H1 (cell line): ENCODE results near the gene ZC3H6. TPM values are rescaled to one million over a fixed set of nuclear protein-coding genes. Genes with fewer than 3 reads are reported as not detected.

Source experiments
- CTCF ChIA-PET: fragments of 300-600 bp; sonication (Branson Sonifier 250); formaldehyde crosslinking; loops from one replicate; lab custom pipeline; 2021; ENCODE audit not compliant: partially characterized antibody; lab: Charles Lee
- POLR2A ChIA-PET: fragments of 300-600 bp; sonication (Branson Sonifier 250); formaldehyde crosslinking; loops from one replicate; lab custom pipeline; 2021; ENCODE audit warnings: inconsistent platforms; ENCODE audit not compliant: partially characterized antibody; lab: Charles Lee
- DNase-seq, 2 experiments: peaks; one replicate each; pipeline versions ENCODE4 v3.0.0 to v3.0.0-alpha.2; 2010 to 2022; ENCODE audit warnings: low spot score in 2 of 2, low read depth in 1 of 2, mixed read lengths in 1 of 2
- FAIRE-seq: peaks from 2 replicates; lab custom pipeline; 2011; peaks lifted over from hg19 to GRCh38; lab: Jason Lieb, UNC
- H2AFZ ChIP-seq: 2 replicates; pipeline ENCODE4 v1.8.1; 2012; ENCODE audit warnings: low read length, inconsistent platforms
- H2AK5ac ChIP-seq: 2 replicates; pipeline ENCODE4 v1.6.1; 2013; ENCODE audit warnings: low read depth, low read length
- H2BK120ac ChIP-seq: replicated peaks from 2 replicates; pipeline ENCODE3; 2013; ENCODE audit warnings: low read depth, low read length, inconsistent platforms
- H2BK12ac ChIP-seq: 2 replicates; pipeline ENCODE4 v1.6.1; 2013; ENCODE audit warnings: low read depth, low read length
- H2BK15ac ChIP-seq: 2 replicates; pipeline ENCODE4 v1.6.1; 2013; ENCODE audit warnings: low read length
- H2BK20ac ChIP-seq: 2 replicates; pipeline ENCODE4 v1.6.1; 2013; ENCODE audit warnings: low read length
- H2BK5ac ChIP-seq: 2 replicates; pipeline ENCODE4 v1.6.1; 2013; ENCODE audit warnings: low read depth, low read length
- H3K14ac ChIP-seq: 2 replicates; pipeline ENCODE4 v1.6.1; 2013; ENCODE audit warnings: inconsistent platforms; ENCODE audit not compliant: insufficient read length
- H3K18ac ChIP-seq: 2 replicates; pipeline ENCODE4 v1.6.1; 2013; ENCODE audit warnings: low read length; ENCODE audit errors: extremely low read depth
- H3K23ac ChIP-seq: 2 replicates; pipeline ENCODE4 v1.6.1; 2013; ENCODE audit warnings: inconsistent platforms; ENCODE audit not compliant: insufficient read length
- H3K23me2 ChIP-seq: 2 replicates; pipeline ENCODE4 v1.6.1; 2013; ENCODE audit warnings: low read depth, low read length
- H3K27ac ChIP-seq: 2 replicates; pipeline ENCODE4 v1.6.1; 2011; ENCODE audit warnings: low read depth, low read length, inconsistent platforms
- H3K27me3 ChIP-seq, 4 experiments: replicated peaks in 1 of 4; 1 replicate in 1 of 4; 2 replicates in 3 of 4; pipeline versions ENCODE4 v1.6.1 to v1.8.1; 2011 to 2013; ENCODE audit warnings: low read length in 3 of 4, mild to moderate bottlenecking in 3 of 4, inconsistent platforms in 2 of 4, mixed read lengths in 2 of 4, moderate library complexity in 1 of 4; ENCODE audit not compliant: control insufficient read depth in 3 of 4, insufficient read depth in 3 of 4; ENCODE audit errors: extremely low read depth in 1 of 4
- H3K36me3 ChIP-seq, 4 experiments: 2 replicates each; pipeline versions ENCODE4 v1.6.1 to v1.8.1; 2011 to 2013; ENCODE audit warnings: mild to moderate bottlenecking in 4 of 4, low read length in 3 of 4, moderate library complexity in 2 of 4, control low read depth in 1 of 4, inconsistent platforms in 1 of 4; ENCODE audit not compliant: insufficient read depth in 4 of 4, control insufficient read depth in 2 of 4
- H3K4ac ChIP-seq: replicated peaks from 2 replicates; pipeline ENCODE3; 2013; ENCODE audit warnings: low read length, low read depth, mixed read lengths, inconsistent platforms; ENCODE audit not compliant: insufficient read length
- H3K4me1 ChIP-seq, 4 experiments: replicated peaks in 1 of 4; 1 replicate in 1 of 4; 2 replicates in 3 of 4; pipeline versions ENCODE4 v1.6.1 to v1.8.1; 2011 to 2013; ENCODE audit warnings: low read length in 3 of 4, inconsistent platforms in 2 of 4, mixed read lengths in 1 of 4; ENCODE audit not compliant: insufficient read depth in 4 of 4, control insufficient read depth in 3 of 4
- H3K4me2 ChIP-seq, 2 experiments: 2 replicates each; pipeline versions ENCODE4 v1.6.1 to v1.8.1; 2011 to 2013; ENCODE audit warnings: low read depth in 2 of 2, low read length in 2 of 2, control low read depth in 1 of 2, inconsistent platforms in 1 of 2, mild to moderate bottlenecking in 1 of 2; ENCODE audit not compliant: insufficient read depth in 1 of 2
- H3K4me3 ChIP-seq, 4 experiments: fragments of 200-600, 300-600 bp in 1 of 4; sonication (generic), shearing (Covaris generic), sonication (Bioruptor Twin) in 1 of 4; 2 replicates each; pipeline versions ENCODE4 v1.5.1 to v1.8.1; 2011 to 2016; ENCODE audit warnings: low read length in 4 of 4, low read depth in 3 of 4, control low read depth in 2 of 4, inconsistent platforms in 2 of 4, mild to moderate bottlenecking in 2 of 4, mixed read lengths in 1 of 4, moderate library complexity in 1 of 4; ENCODE audit not compliant: insufficient read depth in 2 of 4; ENCODE audit errors: extremely low read depth in 1 of 4
- H3K56ac ChIP-seq: replicated peaks from 2 replicates; pipeline ENCODE3; 2013; ENCODE audit warnings: low read depth, mild to moderate bottlenecking, mixed read lengths, low read length, inconsistent platforms; ENCODE audit not compliant: insufficient read length
- H3K79me1 ChIP-seq: 2 replicates; pipeline ENCODE4 v1.6.1; 2013; ENCODE audit warnings: low read depth, low read length, control low read depth
- H3K79me2 ChIP-seq, 2 experiments: 2 replicates each; pipeline versions ENCODE4 v1.6.1 to v1.8.1; 2012 to 2013; ENCODE audit warnings: low read length in 2 of 2, mild to moderate bottlenecking in 2 of 2, inconsistent platforms in 1 of 2; ENCODE audit not compliant: insufficient read depth in 2 of 2, control insufficient read depth in 1 of 2
- H3K9ac ChIP-seq, 4 experiments: replicated peaks in 1 of 4; 1 replicate in 1 of 4; 2 replicates in 3 of 4; pipeline versions ENCODE4 v1.6.1 to v1.8.1; 2011 to 2013; ENCODE audit warnings: low read depth in 3 of 4, low read length in 3 of 4, control low read depth in 2 of 4, mild to moderate bottlenecking in 2 of 4, moderate library complexity in 2 of 4, inconsistent platforms in 1 of 4; ENCODE audit errors: extremely low read depth in 1 of 4
- H3K9me3 ChIP-seq, 2 experiments: 2 replicates each; pipeline versions ENCODE4 v1.6.1 to v1.8.1; 2012 to 2013; ENCODE audit warnings: mild to moderate bottlenecking in 2 of 2, moderate library complexity in 2 of 2, control low read depth in 1 of 2, inconsistent platforms in 1 of 2, low read depth in 1 of 2, low read length in 1 of 2, mixed read lengths in 1 of 2; ENCODE audit not compliant: insufficient read depth in 2 of 2
- H4K20me1 ChIP-seq, 2 experiments: replicated peaks in 1 of 2; 2 replicates each; pipeline versions ENCODE3 to v1.8.1; 2011 to 2013; ENCODE audit warnings: inconsistent platforms in 2 of 2, low read length in 2 of 2, mild to moderate bottlenecking in 1 of 2; ENCODE audit not compliant: insufficient read depth in 2 of 2, control insufficient read depth in 1 of 2
- H4K5ac ChIP-seq: 2 replicates; pipeline ENCODE4 v1.6.1; 2013; ENCODE audit warnings: low read length, low read depth, mixed read lengths, inconsistent platforms; ENCODE audit not compliant: insufficient read length
- H4K8ac ChIP-seq: 2 replicates; pipeline ENCODE4 v1.8.0; 2013; ENCODE audit warnings: mild to moderate bottlenecking, moderate library complexity, low read length, inconsistent platforms; ENCODE audit not compliant: insufficient read depth; ENCODE audit errors: extremely low read depth
- H4K91ac ChIP-seq: replicated peaks from 2 replicates; pipeline ENCODE3; 2013; ENCODE audit warnings: low read length, mixed read lengths, inconsistent platforms; ENCODE audit not compliant: insufficient read length
- CHD1 ChIP-seq: IDR thresholded peaks from 2 replicates; pipeline ENCODE4 v1.6.1; 2012; ENCODE audit warnings: low read depth, low read length, improper control_type of control experiment
- GTF2F1 ChIP-seq: IDR thresholded peaks from 2 replicates; pipeline ENCODE4 v1.6.1; 2012; ENCODE audit warnings: low read depth, low read length, improper control_type of control experiment, borderline replicate concordance
- JUN ChIP-seq: IDR thresholded peaks from 2 replicates; pipeline ENCODE4 v1.6.1; 2011; ENCODE audit warnings: low read depth, mild to moderate bottlenecking, improper control_type of control experiment, low read length
- NRF1 ChIP-seq: IDR thresholded peaks from 2 replicates; pipeline ENCODE4 v1.6.1; 2011; ENCODE audit warnings: mild to moderate bottlenecking, low read depth, low read length, improper control_type of control experiment
- RFX5 ChIP-seq: IDR thresholded peaks from 2 replicates; pipeline ENCODE4 v1.6.1; 2011; ENCODE audit warnings: low read depth, low read length, improper control_type of control experiment, borderline replicate concordance
- SAP30 ChIP-seq: fragments of 300-600 bp; sonication (generic); IDR thresholded peaks from 2 replicates; pipeline ENCODE4 v1.7.1; 2012; ENCODE audit warnings: low read length, moderate library complexity, mild to moderate bottlenecking, inconsistent platforms; ENCODE audit not compliant: insufficient read depth, insufficient replicate concordance
- SIN3A ChIP-seq, 2 experiments: IDR thresholded peaks in 1 of 2; conservative IDR thresholded peaks in 1 of 2; 2 replicates each; pipeline ENCODE4 v1.6.1; 2011 to 2012; ENCODE audit warnings: low read length in 2 of 2, improper control_type of control experiment in 1 of 2, low read depth in 1 of 2, mild to moderate bottlenecking in 1 of 2
- WGBS, 2 experiments: shearing (Covaris generic) in 1 of 2; methylation state at CpG; one replicate each; pipeline versions ENCODE4 v1.1.6 to v1.1.7; 2013 to 2015; ENCODE audit warnings: low lambda C conversion rate in 2 of 2, mixed read lengths in 2 of 2, inconsistent platforms in 1 of 2, low coverage in 1 of 2, missing lambda C conversion rate in 1 of 2; ENCODE audit not compliant: insufficient replicate concordance in 2 of 2, insufficient coverage in 1 of 2, insufficient read length in 1 of 2; ENCODE audit errors: extremely low coverage in 1 of 2, missing lambda C conversion rate in 1 of 2; 5-methylcytosine and 5-hydroxymethylcytosine counted together
- polyA plus RNA-seq, 7 experiments: library from polyadenylated mRNA; depleted of rRNA in 3 of 7; stranded (reverse) in 5 of 7; unstranded in 2 of 7; fragments of >200 nt in 5 of 7; fragments of 200-250 nt in 2 of 7; gene quantifications; 1 replicate in 5 of 7; 2 replicates in 1 of 7; 4 replicates in 1 of 7; pipeline versions ENCODE4 v1.2.1 to v1.2.3, GENCODE V29; 2011 to 2013; ENCODE audit warnings: missing spikeins in 2 of 7, mixed read lengths in 2 of 7
- total RNA-seq: library from RNA; stranded (reverse); fragmentation: NEBNext Ultra II Directional; extraction: Animal tissue kit (Norgen Biotek cat#: 25700); gene quantifications from 2 replicates; pipeline ENCODE4 v1.2.1, GENCODE V29; 2021

The ZC3H6 gene
- total and polyA plus RNA-seq, 2 of the 8 experiments (the other 6 are each of a cell fraction or from before 2014, with no cell fraction given): 1.4 to 6.9 TPM

- no peak overlapping the region for H2AK5ac ChIP-seq
- H3K27ac ChIP-seq: no peak overlapping the region
- H2BK20ac ChIP-seq: no peak overlapping the region
- H2BK5ac ChIP-seq: no peak overlapping the region
- TF ChIP-seq NRF1: no peak
- TF ChIP-seq GTF2F1: no peak
- TF ChIP-seq RFX5: no peak
- no peak for TF ChIP-seq CHD1
- TF ChIP-seq SIN3A (conservative IDR thresholded peaks at IDR 0.05 in 1 of 2, IDR thresholded peaks at IDR 0.05 in 1 of 2; ENCODE audit: low read depth in 1 of 2, low read length in 2 of 2): no peak
- no peak for TF ChIP-seq JUN
- no peak for TF ChIP-seq SAP30
- TF ChIP-seq, all 59 proteins: peak for 0
- no peak overlapping the region for H4K91ac ChIP-seq
- 95% methylated on average over 3 of the region's 3 CpGs; no CpG with 5 or more reads in 1 of the 2 experiments for WGBS, 2 experiments
- no peak overlapping the region for H2BK120ac ChIP-seq
- no peak overlapping the region for H3K56ac ChIP-seq
- H3K4ac ChIP-seq: no peak overlapping the region
- H4K20me1 ChIP-seq: no peaks in the 10 kb centered on the region
- H2BK15ac ChIP-seq: no peak overlapping the region
- no peak overlapping the region for H2AFZ ChIP-seq
- H2BK12ac ChIP-seq: no peak overlapping the region
- H3K36me3 ChIP-seq: peaks cover 0 to 9% (median 1%) of the 10 kb centered on the region in 4 experiments; a peak in 3 of 8 replicates
- H3K4me3 ChIP-seq: no peak overlapping the region
- no peak overlapping the region for H3K4me2 ChIP-seq
- no peak overlapping the region for H3K18ac ChIP-seq
- CTCF ChIA-PET: interaction anchor here (1.2 to 3.3 kb wide), 3 partner anchors 9 to 17 kb away, joined by 3 to 17 read pairs (median 3); no protein-coding TSS in a partner anchor
- peaks cover 0 to 7% of the 10 kb centered on the region in 2 experiments; a peak in 1 of 4 replicates for H3K79me2 ChIP-seq
- H3K9me3 ChIP-seq: no peaks in the 10 kb centered on the region
- no peaks in the 10 kb centered on the region for H3K79me1 ChIP-seq
- H3K27me3 ChIP-seq: no peaks in the 10 kb centered on the region
- H3K14ac ChIP-seq: no peak overlapping the region
- no peak overlapping the region for H4K8ac ChIP-seq
- POLR2A ChIA-PET: interaction anchor here (1.3 kb wide), 1 partner anchor 10 kb away, joined by 4 read pairs; no protein-coding TSS in a partner anchor
- DNase-seq: no peak
- H3K4me1 ChIP-seq: no peaks in the 10 kb centered on the region
- H3K9ac ChIP-seq: no peak overlapping the region
- no peak overlapping the region for H3K23ac ChIP-seq
- no peak overlapping the region for H4K5ac ChIP-seq
- no peak for FAIRE-seq
- H3K23me2 ChIP-seq: no peaks in the 10 kb centered on the region; the same call in 1 of the 2 replicates
Measured at GRCh38 chr2:112251271-112251670, 24.1 kb upstream of the ZC3H6 start.
